SH-SY5Y (cell line): ENCODE measurements around the gene ADARB2.

Source experiments
- GATA2 ChIP-seq: IDR thresholded peaks from 2 replicates; pipeline ENCODE4 v1.6.1; 2011; ENCODE audit warnings: mild to moderate bottlenecking, low read depth, low read length
- GATA3 ChIP-seq: IDR thresholded peaks from 2 replicates; pipeline ENCODE4 v1.6.1; 2011; ENCODE audit warnings: low read depth, mild to moderate bottlenecking, low read length, moderate library complexity

DNA sequence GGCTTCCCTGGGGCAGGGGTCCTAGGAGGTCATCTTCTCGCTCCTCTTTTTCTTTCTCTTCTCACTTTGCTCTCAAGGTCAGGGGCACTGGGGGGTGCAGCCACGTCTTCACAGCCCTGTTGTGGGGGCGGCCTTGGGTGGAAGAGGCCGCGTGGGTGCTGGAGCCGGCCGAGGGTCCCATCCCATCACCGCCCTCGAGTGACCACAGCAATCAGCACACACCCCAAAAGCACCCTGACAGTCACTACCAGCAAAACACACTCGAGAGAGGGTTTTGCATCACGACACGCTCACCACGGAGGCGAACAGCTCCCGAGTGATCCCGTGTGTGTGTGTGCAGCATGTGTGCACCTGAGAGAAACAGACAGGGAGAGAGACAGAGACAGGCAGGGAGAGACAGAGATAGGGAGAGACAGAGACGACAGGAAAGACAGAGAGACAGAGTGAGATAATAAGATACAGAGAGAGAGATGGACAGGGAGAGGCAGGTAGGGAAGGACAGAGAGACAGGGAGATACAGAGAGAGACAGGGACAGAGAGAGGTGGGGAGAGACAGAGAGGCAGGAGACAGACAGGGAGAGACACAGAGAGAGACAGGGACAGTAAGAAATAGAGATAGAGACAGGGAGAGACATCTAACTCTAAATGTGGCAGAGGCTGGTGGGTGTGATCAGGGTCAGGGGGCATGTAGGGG, 580.3 kb downstream of the ADARB2 start:
- TF ChIP-seq GATA2 (no peak), GATA3 (no peak)
